Skin of body (tissue), 2 donors: Measurements from ENCODE around the gene CFAP74. TPM values are rescaled to one million over a fixed set of nuclear protein-coding genes. Genes with fewer than 3 reads are reported as not detected.

ENCODE experiments used
- DNase-seq: peaks from one replicate; lab custom pipeline; 2025; lab: John Stamatoyannopoulos, UW
- total RNA-seq: library from RNA; depleted of rRNA; stranded (reverse); fragments of >200 nt; gene quantifications from one replicate; pipeline ENCODE4 v1.2.3, GENCODE V29; 2014

CFAP74 gene
- total RNA-seq, 1 donor from 2014 or later: 0.49 TPM

GRCh38 chr1:2041305-2041704 lies 37.7 kb upstream of the CFAP74 start:
- no peak for DNase-seq

- no peak for DNase-seq
These were observed 35.7 kb upstream of the CFAP74 start for GRCh38 chr1:2039251-2039650.

- no peak for DNase-seq
These were observed 34.6 kb upstream of the CFAP74 start for GRCh38 chr1:2038229-2038628.

- DNase-seq: no peak
These were observed 33.9 kb upstream of the CFAP74 start for GRCh38 chr1:2037314-2037979.

GRCh38 chr1:2036287-2036686 lies 32.7 kb upstream of the CFAP74 start:
- no peak for DNase-seq

- DNase-seq: no peak
These were observed 29.6 kb upstream of the CFAP74 start for GRCh38 chr1:2033165-2033564.

- no peak for DNase-seq
These were observed 29.2 kb upstream of the CFAP74 start for GRCh38 chr1:2032737-2033136.

- no peak for DNase-seq
These were observed 28.3 kb upstream of the CFAP74 start for GRCh38 chr1:2031546-2032540.

- DNase-seq: no peak
These were observed 26.7 kb upstream of the CFAP74 start for GRCh38 chr1:2030076-2030871.

- no peak for DNase-seq
These were observed 26.0 kb upstream of the CFAP74 start for GRCh38 chr1:2029561-2029960.

- DNase-seq: no peak
These were observed 25.4 kb upstream of the CFAP74 start for GRCh38 chr1:2028870-2029560.

GRCh38 chr1:2027961-2028583 lies 24.5 kb upstream of the CFAP74 start:
- DNase-seq: no peak

GRCh38 chr1:2025491-2025981 lies 21.9 kb upstream of the CFAP74 start:
- no peak for DNase-seq

- no peak for DNase-seq
These were observed 21.3 kb upstream of the CFAP74 start for GRCh38 chr1:2024887-2025286.

GRCh38 chr1:2024451-2024850 lies 20.9 kb upstream of the CFAP74 start:
- DNase-seq: no peak

- no peak for DNase-seq
These were observed 19.6 kb upstream of the CFAP74 start for GRCh38 chr1:2023187-2023586.

- DNase-seq: no peak
These were observed 18.6 kb upstream of the CFAP74 start for GRCh38 chr1:2022063-2022770.

GRCh38 chr1:2021550-2021949 lies 18.0 kb upstream of the CFAP74 start:
- DNase-seq: no peak

GRCh38 chr1:2020310-2020655 lies 16.7 kb upstream of the CFAP74 start:
- DNase-seq: no peak
